Dermis microvascular lymphatic vessel endothelial cell (primary cell): ENCODE data around the gene SESN1. TPM values are rescaled to one million over a fixed set of nuclear protein-coding genes. Genes with fewer than 3 reads are reported as not detected.

ENCODE experiments used
- DNase-seq, 2 donors: peaks; one replicate each; pipeline versions ENCODE4 v3.0.0 to v3.0.0-alpha.2; 2010; ENCODE audit warnings: low read depth in 2 of 2
- total RNA-seq: library from RNA; depleted of rRNA; stranded (reverse); fragments of >200 nt; gene quantifications from 2 replicates; pipeline ENCODE4 v1.2.1, GENCODE V29; 2014

The SESN1 gene
- total RNA-seq, 1 donor from 2014 or later: 33.6 TPM

DNA sequence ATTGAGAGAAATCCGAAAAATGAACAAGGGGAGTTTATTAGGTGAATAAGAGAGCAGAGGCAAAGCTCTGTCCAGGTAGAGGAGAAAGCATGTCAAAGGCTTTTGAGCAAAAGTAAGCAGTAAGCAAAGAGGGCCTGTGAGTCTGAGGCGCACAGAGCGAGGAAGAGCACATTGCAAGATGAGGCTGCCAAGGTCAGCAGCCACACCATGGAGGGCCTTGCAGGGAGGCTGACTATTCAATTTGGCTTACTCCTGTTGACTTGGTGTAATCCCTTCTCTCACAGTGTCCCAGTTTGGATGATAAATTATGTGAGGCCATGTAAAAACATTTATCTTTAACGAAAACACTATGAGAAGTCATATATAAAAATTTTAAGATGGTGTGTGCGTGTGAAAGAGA is 32.4 kb downstream of the SESN1 start:
- DNase-seq: no peak

DNA sequence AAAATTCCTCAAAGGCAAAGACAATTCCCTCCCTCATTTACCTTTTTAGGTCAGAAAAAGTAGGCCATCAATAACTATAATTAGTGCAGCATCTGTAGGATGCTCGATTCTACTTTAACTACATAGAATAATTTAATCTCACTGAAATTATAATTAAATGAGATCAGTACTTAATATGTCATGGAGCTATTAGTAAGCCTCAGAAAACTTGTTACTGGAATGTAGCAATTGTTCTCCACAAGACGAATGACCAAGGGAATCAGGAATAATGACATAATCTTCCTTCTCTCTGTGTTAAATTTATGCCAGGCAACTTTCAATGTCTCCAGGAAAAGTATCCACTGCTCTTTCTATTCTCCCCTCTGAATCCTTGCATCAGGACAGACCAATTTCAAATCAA is 34.1 kb downstream of the SESN1 start:
- DNase-seq: peak in 1 of 2 donors; percentile 58

DNA sequence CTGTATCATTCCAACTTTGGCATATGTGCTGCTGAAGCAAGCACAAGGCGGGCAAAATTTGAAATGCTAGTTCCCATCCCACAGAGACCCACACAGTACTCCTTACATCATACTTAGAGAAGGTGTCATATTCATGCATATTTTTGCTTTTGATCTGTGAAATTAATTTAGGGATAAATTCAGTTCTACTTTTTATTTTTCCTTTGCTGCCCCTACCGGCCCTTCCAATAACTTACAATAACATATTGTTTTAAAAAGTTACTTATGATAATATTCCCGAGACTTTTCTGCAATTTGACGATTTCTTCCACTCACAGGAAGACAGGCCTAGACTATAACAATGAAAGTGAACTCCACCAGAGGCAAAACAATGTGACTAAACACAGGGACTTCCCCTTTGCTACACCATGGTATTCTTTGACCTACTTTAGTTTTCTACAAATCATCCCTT is 35.0 kb downstream of the SESN1 start:
- DNase-seq: peak; percentile 74 to 95

DNA sequence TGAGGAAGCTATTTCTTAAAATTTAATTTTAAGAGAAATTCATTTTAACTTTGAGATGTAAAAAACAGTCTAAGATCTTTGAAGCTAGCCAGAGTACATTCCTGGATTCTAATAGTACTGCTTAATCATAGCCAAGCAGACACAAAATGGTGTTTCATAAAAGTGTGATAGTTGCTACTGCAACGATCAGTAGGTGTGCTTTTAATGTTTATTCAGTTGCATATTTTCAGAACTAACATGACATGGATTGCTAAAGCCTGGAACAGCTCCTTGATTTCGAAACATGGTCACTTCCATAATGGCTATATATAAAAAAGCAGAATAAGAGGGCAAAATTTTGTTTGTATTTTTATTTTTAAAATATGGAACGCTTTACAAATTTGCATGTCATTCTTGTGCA is 35.5 kb downstream of the SESN1 start:
- DNase-seq: peak; percentile 17 to 20

DNA sequence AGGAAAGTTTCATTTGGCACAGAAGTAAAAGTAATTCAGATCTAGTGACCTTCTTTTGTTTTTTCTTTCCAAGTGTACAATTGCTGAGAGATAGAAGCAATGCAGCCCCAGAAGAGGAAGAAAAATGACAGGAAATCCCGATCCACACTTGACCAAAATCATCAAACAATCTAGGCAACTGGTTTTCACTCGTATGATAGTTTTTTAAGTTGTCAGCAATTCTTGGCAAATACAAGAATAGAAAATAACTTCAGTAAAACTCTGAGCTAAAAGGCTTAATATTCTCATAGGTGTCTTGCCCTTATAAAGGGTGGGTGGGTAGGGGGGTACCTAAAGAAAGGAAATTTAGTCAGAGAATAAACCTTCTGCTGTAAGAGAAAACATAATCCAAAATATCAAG is 36.0 kb downstream of the SESN1 start:
- peak in 1 of 2 donors; percentile 42 for DNase-seq

DNA sequence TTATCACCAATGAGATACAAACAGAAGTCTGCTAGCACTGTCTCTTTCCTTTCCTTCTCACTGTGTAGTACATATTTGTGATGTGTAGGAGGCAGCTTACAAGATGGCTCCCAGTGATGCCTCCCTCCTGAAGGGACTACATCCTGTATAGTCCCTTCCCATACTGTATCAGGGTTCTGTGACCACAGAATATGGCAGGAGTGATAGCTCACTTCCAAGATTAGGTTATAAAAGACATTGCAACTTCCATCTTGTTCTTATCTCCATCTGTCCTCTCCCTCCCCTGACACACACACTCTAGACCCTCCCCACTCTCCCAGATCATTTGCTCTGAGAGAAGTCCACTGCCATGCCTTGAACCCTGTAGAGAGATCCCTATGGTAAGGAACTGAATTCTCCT is 38.0 kb downstream of the SESN1 start:
- DNase-seq: no peak

DNA sequence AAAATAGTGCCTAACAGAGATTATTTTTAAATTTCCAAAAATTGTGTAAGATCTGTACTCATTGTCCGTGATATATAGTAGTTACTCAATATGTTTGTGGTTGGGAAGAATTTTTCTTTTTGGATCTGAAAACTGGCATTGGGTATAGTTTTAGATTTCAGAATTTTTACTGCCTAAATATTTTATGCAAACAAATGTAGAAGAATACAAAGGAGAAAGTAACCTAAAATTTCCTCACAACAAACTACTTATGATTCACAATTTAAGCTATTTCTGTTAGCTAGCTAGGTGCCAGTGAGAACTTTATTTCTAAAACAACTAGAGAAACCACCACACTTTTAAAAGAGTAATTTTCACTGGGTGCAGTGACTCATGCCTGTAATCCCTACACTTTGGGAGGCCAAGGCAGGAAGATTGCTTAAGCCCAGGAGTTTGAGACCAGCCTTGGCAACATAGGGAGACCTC is 38.8 kb downstream of the SESN1 start:
- no peak for DNase-seq

DNA sequence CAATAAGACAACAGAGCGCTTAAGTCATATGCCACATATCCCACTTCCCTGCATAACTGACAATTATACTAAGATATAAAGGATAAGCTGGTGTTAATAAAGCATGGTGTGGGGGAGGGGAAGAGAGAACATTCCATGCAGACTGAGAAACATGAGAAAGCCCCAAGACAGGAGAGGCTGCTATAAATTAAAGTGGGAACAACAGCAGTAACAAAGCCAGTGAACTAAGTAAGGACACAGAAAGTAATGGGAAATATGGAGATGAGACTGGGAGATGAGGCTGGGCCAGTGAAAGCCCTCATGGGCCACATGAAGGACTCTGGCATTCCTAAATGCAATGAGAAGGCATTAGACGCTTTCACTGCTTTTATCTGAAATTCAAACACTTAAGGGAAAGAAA is 41.3 kb downstream of the SESN1 start:
- DNase-seq: no peak

DNA sequence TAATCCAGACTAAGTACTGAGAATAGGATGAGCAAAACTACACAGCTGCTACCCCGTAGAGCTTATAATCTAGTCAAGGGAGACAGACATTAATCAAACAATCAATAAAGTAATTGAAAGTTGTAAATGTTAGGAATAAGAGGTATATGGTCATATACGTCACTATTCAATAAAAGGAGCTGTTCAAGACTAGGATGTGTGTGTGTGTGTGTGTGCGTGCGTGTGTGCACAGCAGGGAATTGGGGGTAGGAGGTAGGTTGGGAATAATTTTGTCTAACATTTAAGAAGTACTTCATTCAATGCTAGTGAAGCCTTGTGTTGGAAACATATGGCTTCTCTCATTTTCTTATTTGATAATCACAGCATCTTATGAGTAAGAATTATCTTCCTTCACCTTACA is 41.8 kb downstream of the SESN1 start:
- DNase-seq: no peak

DNA sequence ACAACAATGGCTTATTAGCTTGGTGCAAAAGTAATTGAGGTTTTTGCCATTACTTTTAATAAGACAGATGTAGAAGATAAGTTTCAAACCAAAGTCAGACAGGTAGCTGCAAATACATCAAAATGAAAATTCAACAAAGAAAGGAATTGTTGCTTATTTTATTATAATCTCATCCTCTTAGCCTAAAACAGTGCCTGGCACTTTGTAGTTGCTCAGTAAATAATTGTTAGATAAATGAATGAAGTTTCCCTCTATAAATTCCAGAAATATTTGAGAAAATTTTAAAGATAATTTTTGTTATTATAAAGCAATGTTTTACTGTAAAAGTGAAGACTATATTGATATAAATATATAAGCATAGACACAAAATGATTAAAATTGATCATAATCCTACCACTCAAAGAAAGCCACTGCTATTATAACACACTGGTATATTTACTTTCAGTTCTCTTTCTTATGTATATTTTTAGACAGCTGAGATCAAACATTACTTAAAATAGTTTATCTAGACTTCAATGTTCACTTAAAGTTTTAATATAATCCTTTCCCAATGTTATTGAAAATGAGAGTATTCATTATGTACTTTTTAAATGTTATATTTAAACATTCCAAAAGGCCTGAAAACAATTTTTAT is 42.5 kb downstream of the SESN1 start:
- no peak for DNase-seq

DNA sequence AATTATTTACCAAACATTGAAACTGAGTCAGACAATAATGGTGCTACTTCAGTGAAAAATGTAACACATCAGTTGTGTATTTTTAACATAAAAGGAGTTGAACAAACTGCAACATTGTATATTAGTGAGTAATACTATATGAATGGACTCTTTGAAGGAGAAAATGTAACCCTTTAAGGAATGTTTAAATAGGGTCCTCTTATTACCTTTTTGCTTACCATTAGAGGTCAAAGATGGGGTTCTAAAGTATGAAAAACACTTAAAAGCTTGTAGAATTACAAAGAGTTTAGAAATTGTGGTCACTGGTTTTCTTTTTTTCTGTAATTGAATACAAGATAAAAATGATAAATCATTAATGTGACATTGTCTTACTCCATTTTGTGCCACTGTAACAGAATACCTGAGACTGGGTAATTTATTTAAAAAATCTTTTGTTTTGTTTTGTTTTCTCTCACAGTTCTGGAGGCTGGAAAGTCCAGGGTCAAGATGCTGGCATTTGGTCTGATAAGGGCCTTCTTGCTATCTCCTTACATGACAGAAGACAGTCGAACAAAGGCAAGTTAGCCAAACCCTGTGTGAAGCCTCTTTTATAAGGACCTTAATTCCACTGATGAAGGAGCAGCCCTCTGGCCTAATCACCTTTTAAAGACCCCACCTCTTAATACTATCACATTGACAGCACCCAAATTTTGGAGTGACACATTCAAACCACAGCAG is 43.2 kb downstream of the SESN1 start:
- DNase-seq: no peak

DNA sequence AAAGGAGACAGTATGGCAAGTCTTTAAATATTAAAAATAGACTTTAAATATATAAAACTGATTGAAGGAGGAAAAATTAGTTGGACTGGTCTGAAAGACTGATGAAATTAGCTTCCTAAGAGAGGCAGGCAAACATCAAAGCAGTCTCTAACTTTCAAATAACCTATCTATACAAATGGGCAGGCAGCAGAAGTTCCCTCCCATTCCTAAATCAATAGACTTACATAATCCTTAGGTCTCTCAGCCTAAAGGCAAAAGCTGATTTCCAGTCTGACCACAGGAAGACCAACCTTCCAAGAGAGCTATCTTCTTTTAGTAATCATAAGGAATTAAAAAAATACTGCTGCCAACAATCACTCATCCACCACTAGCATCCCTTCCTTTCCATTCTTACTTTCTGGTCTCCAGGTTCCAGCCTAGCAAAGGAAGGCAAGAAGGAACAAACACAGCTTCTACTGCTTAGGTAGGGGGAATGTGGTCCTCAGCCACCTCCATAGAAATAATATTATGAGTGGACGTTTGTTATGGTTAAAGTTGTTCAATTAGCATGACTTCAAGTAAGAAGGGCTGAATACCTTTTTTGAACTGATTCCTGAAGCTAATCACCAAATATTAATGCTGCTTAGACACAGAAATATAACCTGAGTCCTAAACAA is 44.1 kb downstream of the SESN1 start:
- no peak for DNase-seq

DNA sequence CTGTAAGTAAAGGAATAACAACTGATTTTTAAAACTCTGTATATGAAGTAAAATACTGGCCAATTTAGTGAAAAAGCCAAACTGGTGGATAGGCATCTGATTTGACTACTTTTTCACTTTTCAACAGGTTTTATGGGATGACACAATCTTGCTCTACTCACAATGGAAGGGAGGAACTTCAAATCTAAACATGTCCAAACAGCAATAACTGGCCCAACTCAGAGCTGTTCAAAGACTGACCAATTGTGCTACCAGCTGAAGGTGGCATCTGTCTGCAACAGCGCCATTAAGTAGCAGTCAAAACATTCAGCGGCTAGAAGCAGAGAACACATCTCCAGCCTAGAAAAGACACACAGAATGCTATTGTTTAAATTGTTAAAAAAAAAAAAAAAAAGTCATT is 44.6 kb downstream of the SESN1 start:
- no peak for DNase-seq

DNA sequence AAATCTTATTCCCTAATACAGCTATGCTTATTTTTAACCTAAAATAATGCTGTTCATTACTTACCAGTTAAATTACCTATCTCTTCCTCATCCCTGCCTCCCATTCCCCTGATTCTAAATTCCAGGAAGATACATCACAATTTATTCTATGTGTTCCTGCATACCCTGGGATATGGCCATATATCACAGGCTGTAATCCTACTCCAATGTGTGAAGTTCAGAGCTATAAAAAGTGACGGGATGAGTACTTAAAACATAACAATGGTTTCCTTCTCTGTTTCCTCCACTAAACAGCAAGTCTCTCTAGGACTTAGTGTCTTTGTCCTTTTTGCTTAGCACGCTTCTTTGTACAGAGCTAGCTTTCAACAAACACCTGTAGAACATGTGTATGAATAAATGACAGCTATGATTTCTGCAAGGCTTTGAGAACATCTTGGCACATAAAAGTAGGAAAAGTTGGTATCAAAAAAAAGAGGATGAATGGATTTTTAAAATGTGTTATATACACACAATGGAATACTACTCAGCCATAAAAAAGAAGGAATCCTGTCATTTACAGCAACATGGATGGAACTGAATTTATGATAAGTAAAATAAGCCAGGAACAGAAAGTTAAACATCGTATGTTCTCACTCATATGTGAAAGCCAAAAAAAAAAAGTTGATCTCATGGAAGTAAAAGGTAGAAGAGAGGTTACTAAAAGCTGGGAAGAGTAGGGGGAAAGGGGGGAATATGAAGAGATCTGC is 45.8 kb downstream of the SESN1 start:
- DNase-seq: no peak

DNA sequence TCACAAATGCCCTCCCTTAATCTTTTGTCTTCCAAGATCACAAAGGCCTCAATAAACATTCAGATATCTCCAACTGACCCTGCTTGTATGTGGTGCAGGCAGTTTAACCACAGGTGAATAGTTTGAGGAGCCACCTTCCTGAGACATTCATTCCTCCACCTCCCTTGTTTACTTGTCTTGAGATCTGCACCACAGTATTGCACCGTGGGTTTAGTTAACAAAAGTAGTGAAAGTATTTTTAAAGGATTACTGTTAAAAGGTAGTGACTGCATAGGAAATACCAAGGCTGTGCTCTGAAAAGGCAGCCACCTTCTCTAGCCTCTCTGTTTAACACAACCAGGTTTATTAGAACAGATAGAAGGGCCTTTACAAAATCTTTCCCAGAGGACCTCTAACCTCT is 46.5 kb downstream of the SESN1 start:
- DNase-seq: no peak

DNA sequence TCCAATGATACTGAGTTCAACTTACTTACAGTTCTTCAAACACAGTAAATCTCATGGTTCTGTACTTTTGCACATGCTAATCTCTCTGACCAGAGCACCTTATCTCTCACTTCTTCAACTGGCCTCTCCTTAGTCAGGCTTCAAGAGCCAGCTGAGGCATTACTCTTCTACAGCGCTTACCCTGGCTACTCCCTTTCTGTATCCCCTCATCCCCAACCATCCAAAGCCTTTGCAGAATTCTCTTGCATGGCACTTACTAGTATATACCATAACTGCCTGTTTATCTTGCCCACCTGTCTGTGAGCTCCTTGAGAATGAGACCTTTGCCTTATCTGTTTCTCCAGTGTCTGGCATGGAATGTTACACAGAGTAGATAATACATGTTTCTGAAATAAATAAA is 49.2 kb downstream of the SESN1 start:
- no peak for DNase-seq

DNA sequence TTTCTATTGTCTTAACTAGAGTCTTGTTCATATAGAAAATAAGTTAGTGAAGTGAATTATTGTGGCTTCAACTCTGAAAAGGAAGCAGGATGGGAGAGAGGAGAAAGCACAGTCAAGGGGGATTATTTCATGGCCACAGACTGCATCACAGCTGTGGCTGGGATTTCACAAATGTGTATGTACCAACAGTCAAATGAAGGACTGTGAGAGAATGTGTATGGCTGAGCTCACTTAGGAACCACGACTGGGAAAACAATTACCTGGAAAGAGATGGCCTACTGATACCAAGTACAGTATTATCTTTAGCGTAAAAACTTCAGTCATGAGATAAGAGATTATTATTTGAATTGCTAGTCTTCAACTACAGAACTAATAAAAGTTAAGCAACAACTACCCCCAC is 54.9 kb downstream of the SESN1 start:
- no peak for DNase-seq

DNA sequence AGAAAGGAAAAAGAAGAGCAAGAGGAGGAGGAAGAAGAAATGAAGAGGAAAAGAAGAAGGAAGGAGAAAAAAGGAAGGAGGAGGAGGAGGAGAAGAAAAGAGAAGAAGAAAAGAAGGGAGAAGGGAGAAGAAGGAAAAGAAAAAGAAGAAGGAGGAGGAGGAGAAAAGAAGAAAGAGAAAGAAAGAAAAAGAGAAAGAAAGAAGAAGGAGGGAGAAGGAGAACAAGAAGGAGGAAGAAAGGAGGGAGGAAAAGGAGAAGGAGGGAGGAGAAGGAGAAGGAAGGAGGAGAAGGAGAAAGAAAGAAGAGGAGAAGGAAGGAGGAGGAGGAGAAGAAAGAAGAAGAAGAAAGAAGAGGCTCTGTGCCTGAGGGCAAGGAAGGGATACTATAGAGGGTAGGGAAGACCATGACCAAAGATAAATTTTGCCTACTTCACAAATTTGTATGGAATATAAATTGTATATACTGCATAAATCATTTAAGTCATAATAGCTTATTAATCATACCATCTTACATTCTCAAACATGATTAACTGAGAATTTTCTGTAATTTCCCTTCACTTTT is 55.7 kb downstream of the SESN1 start:
- DNase-seq: no peak

DNA sequence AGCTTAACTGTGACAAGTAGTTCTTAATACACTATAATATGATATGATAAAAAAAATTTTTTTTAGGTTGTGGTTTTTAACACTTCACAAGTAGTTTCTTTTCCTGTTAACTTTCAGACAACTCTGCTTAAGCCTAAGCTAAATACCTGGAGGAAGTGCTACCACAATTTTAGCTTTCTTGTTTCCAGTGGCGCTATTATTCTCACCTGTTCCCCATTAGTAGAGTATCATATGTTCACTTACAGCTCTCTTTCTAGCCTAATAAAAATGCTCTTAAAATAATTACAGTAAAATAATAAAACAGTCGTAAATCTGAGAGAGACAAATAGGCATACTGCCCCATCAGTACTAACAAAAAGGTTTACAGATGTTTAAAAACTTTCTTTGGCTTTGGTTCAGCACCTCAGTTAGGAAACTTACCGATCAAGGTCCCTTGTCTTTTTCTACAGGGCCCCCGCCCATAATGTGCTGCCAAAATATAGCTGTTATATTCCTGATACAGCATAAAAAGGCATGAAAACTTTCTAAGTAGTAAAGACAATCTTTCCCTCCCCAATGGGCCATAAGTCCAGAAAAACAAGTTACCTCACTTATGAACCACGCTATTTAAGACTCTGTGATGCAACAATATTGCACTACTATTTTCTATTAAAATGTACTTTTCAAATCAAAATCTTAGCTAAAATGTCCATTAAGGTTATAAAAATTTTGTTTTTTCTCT is 57.9 kb downstream of the SESN1 start:
- no peak for DNase-seq

DNA sequence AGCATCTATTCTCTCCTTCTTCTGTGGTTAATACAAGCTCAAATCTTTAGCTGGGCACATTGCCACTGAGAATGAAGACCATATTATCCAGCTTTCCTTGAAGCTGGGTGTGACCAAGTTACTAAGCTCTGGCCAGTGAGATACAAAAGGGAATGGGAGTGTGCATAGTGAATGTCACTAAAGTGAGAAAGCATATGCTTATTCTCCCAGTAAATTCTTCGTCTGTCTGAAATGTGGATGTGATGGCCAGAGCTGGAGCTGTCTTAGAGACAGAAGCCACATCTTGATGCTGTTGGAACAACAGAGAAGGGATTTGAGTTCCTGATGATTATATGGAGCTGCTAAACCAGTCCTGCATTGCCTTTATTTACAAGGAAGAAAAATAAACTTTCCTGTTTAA is 60.1 kb downstream of the SESN1 start:
- DNase-seq: no peak

DNA sequence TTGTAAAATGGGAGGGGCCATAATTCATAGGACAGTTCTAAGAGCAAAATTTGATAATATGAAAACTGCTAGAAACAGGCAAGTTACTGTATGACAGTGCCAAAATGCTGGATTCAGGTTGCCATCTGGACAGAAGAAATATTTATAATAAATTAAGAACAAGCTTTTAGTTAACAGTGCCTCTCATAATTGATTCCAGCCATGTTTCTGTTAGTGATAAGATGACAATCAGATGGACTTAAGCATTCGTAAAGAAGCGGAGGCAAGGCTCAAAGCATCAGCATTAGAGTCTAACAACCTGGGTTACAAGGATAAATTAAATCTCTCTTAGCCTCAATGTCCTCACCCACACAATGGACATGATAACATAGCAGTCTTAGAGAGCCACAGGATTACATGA is 61.0 kb downstream of the SESN1 start:
- no peak for DNase-seq
